ENCODE results near the gene ABCD1.
"Not testable (repeated sequence)": the region's sequence is repeated elsewhere in the genome, so short reads cannot be mapped to it uniquely, and the experiment has no call there.

The ABCD1 gene

GRCh38 chrX:153694256-153694655 lies 30.4 kb upstream of the ABCD1 start:
- not testable (repeated sequence) for DNase-seq (ENCODE audit: low spot score)

GRCh38 chrX:153694687-153695270 lies 29.9 kb upstream of the ABCD1 start:
- no peak for DNase-seq (ENCODE audit: low spot score)

GRCh38 chrX:153696100-153696499 lies 28.6 kb upstream of the ABCD1 start:
- DNase-seq (ENCODE audit: low spot score): no peak

- DNase-seq (ENCODE audit: low spot score): not testable (repeated sequence)
These were observed 28.1 kb upstream of the ABCD1 start for GRCh38 chrX:153696538-153696937.

GRCh38 chrX:153696986-153697722 lies 27.5 kb upstream of the ABCD1 start:
- not testable (repeated sequence) for DNase-seq (ENCODE audit: low spot score)

- DNase-seq (ENCODE audit: low spot score): no peak
These were observed 26.5 kb upstream of the ABCD1 start for GRCh38 chrX:153697924-153698865.

GRCh38 chrX:153699210-153699783 lies 25.4 kb upstream of the ABCD1 start:
- not testable (repeated sequence) for DNase-seq (ENCODE audit: low spot score)

- DNase-seq (ENCODE audit: low spot score): not testable (repeated sequence)
These were observed 24.8 kb upstream of the ABCD1 start for GRCh38 chrX:153699784-153700371.

- no peak for DNase-seq (ENCODE audit: low spot score)
These were observed 24.2 kb upstream of the ABCD1 start for GRCh38 chrX:153700376-153700945.

- no peak for DNase-seq (ENCODE audit: low spot score)
These were observed 23.7 kb upstream of the ABCD1 start for GRCh38 chrX:153700967-153701366.

GRCh38 chrX:153701706-153702105 lies 22.9 kb upstream of the ABCD1 start:
- DNase-seq (ENCODE audit: low spot score): no peak

- no peak for DNase-seq (ENCODE audit: low spot score)
These were observed 22.2 kb upstream of the ABCD1 start for GRCh38 chrX:153702336-153703035.

GRCh38 chrX:153703036-153703370 lies 21.7 kb upstream of the ABCD1 start:
- DNase-seq (ENCODE audit: low spot score): no peak

GRCh38 chrX:153704021-153704526 lies 20.6 kb upstream of the ABCD1 start:
- DNase-seq (ENCODE audit: low spot score): no peak

GRCh38 chrX:153704631-153705402 lies 19.8 kb upstream of the ABCD1 start:
- not testable (repeated sequence) for DNase-seq (ENCODE audit: low spot score)

- DNase-seq (ENCODE audit: low spot score): not testable (repeated sequence)
These were observed 19.1 kb upstream of the ABCD1 start for GRCh38 chrX:153705403-153706060.

- DNase-seq (ENCODE audit: low spot score): no peak
These were observed 17.9 kb upstream of the ABCD1 start for GRCh38 chrX:153706799-153707198.

- no peak for DNase-seq (ENCODE audit: low spot score)
These were observed 17.2 kb upstream of the ABCD1 start for GRCh38 chrX:153707406-153707805.

- peak; percentile 28 for DNase-seq (ENCODE audit: low spot score)
These were observed 16.2 kb upstream of the ABCD1 start for GRCh38 chrX:153708415-153708814.
